GM18508 (cell line): Measurements from ENCODE around the gene TMCO4.

Experiments
- ATAC-seq: cut with Tn5 transposase; IDR thresholded peaks from one replicate; pipeline ENCODE4 v1.9.1; 2021; ENCODE audit warnings: moderate number of reproducible peaks; ENCODE audit not compliant: insufficient read depth, unreplicated experiment

The TMCO4 gene

DNA sequence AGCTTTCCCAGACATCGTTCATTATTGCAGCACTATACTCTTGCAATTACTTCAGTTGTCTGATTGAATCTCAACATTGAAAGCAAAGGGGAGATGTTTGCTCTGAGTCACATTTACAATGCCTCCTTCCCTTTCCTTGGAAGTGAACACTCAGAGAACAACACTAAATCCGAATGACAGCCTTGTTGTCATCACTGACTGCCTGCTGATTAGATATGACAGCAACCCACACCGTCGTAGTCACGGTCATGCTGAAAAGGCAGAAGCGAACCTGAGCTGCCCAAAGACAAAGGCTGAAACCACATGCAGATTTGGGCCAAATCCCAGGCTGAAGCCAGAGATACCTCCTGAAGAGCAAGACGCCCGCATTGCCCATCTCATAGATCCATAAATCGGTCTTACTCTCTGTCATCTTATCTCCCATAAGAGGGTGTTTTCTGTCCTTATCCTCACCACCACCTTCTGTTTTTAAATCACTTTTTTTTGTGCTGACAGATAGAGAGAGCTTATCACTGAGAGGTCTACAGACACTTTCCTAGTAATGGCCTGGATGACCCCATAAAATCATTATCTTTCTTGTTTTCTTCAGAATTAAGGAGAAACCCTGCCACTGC lies 47.5 kb downstream of the TMCO4 start:
- ATAC-seq = no peak

DNA sequence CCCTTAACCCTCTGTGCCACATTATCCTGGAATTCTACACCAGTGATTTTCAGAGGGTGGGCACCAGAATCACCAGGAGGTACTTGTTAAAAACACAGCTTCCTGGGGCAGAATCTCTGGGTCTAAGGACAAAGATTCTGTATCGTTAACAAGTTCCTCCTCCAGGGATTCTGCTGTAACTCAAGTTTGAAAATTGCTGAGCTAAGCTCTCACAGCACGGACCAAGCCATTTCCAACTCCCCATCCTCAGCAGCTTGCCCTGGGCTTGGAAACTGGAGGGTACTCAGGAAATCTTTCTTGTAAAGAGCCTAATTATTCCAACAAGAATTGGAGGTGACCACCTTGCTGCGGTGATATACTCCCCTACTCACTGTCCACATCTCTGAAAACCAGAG lies 48.8 kb downstream of the TMCO4 start:
- ATAC-seq = no peak

DNA sequence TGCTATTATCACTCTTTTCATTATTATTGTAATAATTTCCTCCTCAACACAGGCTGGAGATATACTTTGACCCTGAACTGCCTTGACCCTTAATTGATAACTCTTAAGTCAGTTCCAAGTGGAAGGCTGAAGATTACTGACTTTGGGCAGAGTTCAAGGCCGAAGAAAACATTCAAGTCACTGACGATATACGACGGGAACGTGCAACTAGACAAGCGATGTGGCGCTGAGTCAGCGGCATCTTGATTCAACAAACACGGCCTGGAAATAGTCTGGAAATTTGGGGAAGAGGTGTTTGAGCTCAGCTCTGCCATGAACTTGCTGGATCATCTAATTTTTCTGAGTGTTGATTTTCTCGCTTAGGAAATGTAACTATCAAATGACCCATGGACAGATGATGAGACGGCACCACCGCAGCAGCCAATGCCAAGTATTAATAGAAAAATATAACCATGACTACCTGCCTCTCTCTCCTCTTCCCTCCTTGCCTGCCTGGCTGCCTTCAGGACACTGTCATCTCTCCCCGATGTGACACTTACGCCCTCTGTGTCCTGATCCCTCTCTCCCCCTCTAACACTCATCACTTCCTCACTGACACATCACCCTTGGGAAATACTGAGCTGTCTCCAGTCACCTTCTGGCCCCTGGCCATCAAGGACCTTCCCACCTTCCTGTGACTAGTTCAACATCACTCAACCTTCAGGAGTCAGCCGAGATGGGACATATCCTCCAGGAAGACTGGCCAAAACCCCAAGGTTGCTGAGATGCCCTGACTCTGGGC lies 49.4 kb downstream of the TMCO4 start:
- ATAC-seq = no peak

DNA sequence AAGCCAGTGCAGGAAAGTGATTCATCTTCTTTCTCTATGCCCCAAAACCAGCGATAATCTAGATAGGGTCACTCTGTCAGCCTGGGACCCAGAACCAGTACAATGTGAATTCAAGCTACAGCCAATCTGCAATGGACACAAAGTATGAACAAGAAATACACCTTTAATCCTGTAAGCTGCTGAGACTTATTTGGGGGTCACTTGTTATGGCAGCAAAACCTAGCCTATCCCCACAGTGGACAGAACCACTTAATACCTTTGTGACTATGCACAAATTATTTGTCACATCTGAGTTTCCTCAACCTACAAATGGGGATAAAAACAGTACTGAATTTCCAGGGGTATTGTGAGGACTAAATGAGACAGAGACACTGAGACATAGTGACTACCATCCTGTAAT lies 50.0 kb downstream of the TMCO4 start:
- ATAC-seq = no peak

DNA sequence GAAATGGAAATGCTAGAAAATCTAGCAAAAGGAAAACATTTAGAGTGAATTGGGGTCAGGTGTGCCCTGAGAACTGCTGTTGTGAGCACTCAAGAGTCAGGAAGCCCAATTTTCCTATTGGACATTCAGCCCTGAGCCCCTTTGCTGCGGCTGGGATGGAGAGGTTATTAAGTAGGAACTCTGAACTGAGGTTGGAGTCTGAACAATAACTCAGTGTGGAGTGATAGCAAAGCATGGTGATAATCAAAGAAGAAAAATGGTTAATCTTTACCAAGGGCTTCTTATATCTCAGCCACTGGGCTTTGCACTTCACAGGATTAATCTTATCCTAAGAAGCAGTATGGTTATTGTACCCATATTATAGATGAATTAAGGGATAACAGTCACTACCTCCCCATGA lies 52.0 kb downstream of the TMCO4 start:
- no peak for ATAC-seq

DNA sequence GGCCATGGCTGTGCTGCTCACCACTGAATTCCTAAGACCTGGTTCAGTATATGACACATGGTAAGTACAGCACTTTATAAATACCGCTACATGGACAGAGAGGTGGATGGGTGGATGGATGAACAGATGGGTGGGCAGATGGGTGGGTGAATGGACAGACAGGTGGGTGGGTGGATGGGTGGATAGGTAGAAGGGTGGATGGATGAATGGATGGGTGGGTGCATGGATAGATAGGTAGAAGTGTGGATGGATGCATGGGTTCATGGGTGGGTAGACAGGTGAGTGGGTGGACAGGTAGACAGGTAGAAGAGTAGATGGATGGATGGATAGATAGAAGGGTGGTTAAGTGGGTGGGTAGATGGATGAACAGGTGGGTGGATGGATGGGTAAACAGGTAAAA lies 54.8 kb downstream of the TMCO4 start:
- no peak for ATAC-seq

DNA sequence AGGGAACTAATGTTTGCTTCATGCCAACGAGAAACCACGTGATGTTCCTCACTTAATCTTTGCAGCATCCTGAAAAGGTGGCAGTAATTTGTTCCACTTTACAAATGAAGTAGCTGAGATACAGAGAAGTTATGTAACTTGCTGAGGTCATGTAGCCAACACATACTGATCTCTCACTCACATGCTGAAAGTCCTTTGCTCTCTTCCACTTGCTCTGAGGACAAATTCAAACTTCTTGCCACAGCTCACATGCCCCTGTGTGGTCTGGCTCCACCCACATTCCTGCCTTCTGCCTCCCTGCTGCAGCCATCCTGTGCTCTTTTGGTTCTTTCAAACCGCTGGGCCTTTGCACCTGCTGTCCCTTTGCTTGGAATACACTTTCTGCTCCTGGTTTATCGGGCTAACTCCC lies 55.4 kb downstream of the TMCO4 start:
- ATAC-seq = no peak

DNA sequence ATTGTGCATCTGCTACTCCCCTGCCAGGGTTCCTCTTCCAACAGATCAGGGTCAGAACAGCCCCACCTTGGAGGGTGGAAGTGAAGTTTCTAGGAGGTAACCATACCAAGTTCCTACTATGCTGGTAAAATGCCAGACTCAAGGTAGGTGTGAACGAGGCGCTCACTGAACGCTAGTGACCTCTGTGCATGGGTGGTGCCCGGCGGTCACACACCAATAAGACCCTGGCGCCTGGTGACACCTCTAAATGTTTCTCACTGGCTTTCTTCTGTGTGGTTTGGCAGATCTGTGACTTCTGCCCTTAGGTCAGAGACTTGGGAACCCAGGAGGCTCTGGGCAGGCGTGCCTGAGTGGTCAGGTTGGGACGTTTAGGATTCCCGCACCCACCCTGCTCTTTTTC lies 55.9 kb downstream of the TMCO4 start:
- no peak for ATAC-seq

DNA sequence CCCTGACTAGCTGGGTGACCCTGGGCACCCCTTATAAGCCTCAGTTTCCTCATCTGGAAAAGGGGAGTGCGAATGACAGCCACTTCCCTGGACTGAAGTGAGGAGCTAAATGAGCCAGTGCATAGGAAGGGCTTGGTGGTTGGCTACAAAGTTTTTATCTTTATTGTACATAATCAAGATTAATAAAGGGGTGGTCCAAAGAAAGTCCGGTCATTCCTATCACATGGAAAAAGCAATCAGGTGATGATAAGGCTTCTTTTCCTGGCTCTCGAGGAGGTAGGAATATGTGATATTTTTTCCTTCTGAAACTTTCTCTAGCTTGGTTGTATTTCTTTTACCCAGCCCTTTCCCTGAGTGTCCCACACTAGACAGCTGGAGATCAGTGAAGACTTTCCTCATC lies 56.5 kb downstream of the TMCO4 start:
- no peak for ATAC-seq

DNA sequence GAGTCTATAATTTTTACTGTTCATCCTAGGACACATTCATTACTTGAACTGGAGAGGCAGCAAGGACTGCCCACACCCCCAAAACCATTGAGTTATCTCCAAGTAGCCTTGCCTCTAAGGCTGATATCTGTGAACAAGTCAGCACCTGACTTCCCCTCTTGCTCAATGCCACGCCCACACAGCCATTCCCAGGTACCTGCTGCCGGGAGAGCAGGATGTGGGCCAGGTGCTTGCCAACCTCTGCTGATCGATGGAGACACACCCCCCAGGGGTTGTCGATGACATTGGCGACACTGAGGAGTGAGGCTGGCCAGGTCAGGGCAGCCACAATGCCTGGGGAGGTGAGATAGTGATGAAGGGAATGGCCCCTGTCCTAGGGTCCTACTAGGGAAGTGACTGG lies 60.1 kb downstream of the TMCO4 start:
- ATAC-seq = no peak

DNA sequence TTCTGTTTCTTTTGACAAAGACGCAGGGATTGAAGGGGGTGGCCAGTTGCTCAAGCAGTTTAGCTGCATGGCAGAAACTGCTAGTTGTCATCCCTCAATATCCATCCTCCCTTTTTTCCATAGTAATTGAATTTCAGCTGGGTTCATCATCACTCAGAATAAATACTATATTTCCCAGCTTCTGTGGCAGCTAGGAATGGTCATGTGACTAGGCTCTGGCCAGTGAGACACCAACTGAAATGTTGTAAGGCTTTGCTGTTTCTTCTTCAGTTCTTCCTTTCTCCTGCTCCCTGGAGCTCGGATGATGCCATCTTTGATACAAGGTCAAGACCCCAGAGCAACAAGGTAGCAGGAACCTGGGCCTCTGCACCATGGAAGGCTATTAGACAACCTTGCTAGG lies 61.0 kb downstream of the TMCO4 start:
- no peak for ATAC-seq

DNA sequence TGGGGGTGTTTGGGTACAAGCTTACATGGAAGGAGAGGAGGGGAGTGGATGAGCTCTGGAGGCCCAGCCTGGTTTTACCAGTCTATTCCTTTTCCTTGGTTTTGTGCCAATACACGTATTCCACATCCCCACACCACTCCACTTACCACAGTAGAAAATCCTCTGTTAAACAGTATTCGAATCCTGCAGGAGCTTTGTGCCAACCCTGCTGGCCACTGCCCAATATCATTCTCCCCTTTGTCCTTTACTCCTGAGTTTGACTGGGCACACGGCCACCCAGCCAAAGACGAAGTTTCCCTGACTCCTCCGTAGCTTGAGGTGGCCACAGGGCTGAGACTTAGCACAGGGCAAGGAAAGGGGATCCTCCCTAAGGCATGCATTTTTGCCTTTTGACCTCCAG lies 61.6 kb downstream of the TMCO4 start:
- ATAC-seq = no peak

DNA sequence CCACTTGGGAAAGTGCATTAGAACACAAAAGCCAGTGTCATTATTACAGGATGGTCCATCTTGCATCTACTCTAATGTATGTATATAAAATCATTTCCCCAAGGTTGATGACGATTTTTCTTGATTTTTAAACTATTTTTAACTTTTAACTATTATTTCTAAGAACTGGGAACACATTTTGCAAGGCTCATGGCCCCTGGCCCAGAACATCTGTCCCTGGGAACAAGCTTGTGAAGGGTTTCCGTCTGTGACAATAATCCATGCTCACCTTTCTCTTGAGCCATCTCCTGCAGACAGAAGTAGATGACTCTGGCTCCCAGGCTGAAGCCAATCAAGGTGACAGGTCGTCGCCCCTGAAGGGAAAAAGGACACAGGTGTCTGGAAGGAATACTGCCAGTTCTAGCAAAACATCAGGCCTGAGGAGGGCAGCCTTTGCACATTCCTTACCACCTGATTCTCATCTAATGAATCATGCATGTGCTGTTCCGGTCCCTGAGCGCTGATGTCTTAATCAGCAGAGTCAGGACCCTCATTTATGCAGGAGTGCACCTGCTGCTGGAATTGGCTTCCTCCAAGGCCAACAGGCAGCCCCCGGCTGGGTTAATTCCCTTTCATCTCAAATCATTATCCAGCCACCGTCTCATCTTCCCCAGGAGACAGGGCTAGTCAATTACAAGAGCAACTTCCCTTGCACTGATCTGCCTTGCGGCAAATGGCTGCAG lies 62.5 kb downstream of the TMCO4 start:
- ATAC-seq = no peak

DNA sequence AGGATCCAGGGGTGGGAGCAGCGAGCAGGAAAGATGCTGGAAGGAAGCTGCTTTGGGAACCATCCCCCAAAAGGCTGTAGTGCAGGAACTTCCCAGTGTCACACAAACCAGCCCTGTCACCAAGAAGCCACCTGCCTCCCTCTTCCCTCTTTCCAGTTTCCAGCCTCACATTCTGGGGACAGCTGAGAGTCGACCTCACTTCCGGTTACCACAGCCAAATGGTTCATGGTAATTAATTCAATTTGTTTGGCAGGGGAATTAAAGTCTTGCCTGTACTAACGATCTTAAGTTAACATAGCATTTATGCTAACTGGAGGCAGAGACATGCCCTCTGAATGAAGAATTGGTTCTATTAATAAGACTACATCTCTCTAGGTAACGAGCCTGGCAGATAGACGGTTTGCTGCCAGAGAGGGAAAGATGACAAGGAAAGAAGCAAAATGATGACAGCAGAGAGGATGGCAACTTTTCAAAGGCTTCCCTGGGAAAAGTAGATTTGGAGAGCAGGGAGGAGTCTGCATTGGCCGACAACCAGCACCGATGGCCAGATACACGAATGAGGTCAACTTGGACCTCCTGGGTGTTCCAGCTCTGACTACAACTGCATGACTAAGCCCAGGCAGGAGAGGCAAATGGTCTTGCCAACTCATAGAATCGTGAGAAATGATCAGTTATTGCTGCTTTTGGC lies 64.1 kb downstream of the TMCO4 start:
- no peak for ATAC-seq

DNA sequence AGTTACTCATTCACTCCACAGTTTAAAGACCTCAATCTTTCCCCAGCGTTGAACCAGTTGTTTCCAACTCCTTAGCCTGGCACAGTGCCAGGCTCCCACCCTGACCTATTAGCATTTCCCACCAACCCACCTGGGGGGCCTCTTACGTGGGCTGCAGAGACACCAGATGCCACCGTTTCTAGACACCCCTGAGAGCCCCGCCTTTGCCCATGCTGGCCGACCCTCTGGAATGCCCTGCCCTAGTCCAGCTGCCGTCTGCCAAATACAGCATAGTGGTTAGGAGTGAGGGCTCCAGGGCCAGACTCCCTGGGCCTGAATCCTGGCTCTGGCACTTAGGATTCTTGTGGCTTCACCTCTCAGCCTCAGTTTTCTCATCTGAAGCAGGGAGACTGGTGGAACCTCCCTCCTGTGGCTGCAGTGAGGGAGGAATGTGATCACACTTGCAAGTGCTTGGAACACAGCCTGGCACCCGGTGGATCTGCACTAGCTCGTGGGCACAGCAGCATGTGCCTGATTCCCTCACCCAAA lies 65.2 kb downstream of the TMCO4 start:
- ATAC-seq = no peak

DNA sequence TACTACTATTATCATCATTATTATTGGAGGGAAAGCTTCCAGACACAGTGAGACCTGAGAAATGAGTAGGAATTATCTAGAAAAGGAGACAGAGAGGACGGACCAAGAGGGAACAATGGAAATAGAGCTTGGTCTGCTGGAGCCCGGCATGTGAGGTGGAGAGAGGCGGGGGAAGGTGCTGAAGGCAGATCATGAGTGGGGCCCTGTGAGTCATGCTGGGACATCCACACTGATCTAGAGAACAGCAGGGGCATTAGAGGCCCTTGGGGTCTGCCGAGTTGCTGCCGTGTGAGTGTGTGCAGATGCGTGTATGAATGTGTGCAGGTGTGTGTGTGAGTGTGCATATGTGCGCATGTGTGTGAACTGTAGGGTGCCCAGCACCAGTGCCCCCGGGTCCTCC lies 65.7 kb downstream of the TMCO4 start:
- no peak for ATAC-seq

DNA sequence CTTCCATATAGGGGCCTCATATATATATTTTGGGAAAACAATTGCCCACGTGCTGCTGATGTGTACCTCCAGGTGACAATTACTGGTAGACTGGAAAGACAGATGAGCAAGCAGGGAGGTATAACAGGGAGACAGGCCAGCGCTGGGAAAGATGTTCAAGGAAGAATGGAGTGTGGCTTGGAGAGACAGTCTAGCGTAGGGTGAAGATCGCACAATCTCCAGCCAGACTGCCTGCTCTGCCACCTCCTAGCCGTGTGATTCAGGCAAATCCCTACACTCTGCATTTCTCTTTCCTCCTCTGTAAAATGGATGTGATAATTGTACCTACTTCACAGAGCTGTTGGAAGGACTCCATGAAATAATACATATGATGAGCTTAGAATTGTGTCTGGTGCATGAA lies 66.1 kb downstream of the TMCO4 start:
- ATAC-seq = no peak

DNA sequence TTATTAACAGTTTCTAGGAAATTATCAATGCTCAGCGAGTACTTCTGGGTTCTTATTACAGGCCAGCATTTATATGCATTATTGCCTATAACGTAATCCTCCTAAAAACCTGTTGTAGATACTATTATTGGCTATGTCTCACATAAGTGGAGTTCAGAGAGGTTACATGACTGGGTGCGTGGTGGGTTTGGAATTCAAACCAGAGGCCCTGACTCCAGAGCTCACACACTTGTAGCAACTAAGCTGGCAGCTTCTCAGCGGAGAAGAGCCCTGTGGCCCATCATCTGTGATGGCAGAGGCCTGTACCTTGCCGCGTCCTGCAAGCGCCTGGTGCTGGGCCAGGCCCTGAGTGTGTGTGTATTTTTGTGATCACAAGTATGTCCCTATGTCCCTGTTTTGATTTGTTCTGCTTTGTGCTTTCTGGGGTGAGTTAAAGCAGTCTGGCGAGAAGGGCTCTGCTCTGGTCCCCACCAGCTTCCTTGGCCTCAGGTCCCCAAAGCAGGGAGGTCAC lies 68.3 kb downstream of the TMCO4 start:
- ATAC-seq = no peak

DNA sequence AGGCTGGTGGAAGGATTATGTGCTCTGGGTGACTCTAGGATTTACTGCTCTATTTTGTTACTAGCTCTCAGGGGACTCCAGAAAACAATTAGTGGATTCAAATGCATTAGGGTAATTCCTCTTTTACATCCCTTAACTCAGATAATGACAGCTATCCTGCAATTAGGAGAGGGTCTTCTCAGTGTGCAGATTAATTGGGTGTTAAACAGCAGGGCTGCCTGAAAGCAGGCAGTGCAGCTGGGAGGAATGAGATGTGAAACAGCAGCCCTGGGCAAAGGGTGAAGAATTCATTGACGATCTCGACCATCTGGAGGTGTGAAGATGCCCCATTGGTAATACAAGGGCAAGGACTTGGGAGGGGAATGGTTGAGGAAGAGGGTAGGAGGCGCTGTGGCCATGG lies 68.9 kb downstream of the TMCO4 start:
- no peak for ATAC-seq

DNA sequence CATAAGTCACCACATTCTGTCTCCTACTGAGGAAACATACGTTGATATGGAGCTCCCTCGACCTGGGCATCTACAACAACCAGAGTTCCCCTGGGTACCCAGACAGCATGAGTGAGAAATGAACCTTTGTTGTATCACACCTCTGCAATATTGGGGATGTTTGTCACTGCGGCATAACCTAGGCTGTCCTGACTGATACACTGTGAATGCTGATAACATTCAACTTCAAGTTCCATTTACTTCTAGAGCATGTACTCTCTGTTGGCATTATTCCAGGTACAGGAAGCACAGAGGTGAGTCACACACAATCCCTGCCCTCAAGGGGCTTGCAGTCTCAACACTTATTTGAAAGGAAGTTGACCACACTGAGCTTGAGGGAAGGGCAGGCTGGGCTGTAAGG lies 69.5 kb downstream of the TMCO4 start:
- no peak for ATAC-seq
